ENCODE measurements around the gene MGA.

GRCh38 chr15:41730543-41730942, 70.3 kb downstream of the MGA start:
- TF ChIP-seq EZH2phosphoT487 (IDR thresholded peaks at IDR 0.05; ENCODE audit: insufficient read depth, low read depth) = no peak
- TF ChIP-seq EZH2 (IDR thresholded peaks at IDR 0.05; ENCODE audit: insufficient read depth, poor library complexity, severe bottlenecking) = no peak
